A673 (cell line): ENCODE data around the gene USP14. TPM values are rescaled to one million over a fixed set of nuclear protein-coding genes. Genes with fewer than 3 reads are reported as not detected.
"Not testable (repeated sequence)": the region's sequence is repeated elsewhere in the genome, so short reads cannot be mapped to it uniquely, and the experiment has no call there.

ENCODE experiments used
- Bru-seq: library from RNA; stranded (reverse); fragments of 400-500 nt; gene quantifications from one replicate; lab custom pipeline; 2021; lab: Mats Ljungman, UMichigan
- BruChase-seq, 2 experiments: library from RNA; stranded (reverse); fragments of 400-500 nt; gene quantifications; one replicate each; lab custom pipeline; 2021; lab: Mats Ljungman, UMichigan
- BruUV-seq: library from RNA; stranded (reverse); fragments of 400-500 nt; replicated peaks from 2 replicates; lab custom pipeline; 2021; lab: Mats Ljungman, UMichigan
- CTCF ChIA-PET: fragments of 300-600 bp; sonication (Branson Sonifier 250); formaldehyde crosslinking; loops from one replicate; lab custom pipeline; 2022; ENCODE audit warnings: antibody characterized with exemption; lab: Charles Lee
- POLR2A ChIA-PET: fragments of 300-600 bp; sonication (Branson Sonifier 250); formaldehyde crosslinking; loops from one replicate; lab custom pipeline; 2022; ENCODE audit warnings: antibody characterized with exemption; ENCODE audit not compliant: low non-redundant PET; lab: Charles Lee
- DNase-seq: peaks from one replicate; pipeline ENCODE4 v3.0.0-alpha.2; 2015; ENCODE audit warnings: low spot score
- H3K27ac ChIP-seq: fragments of 200-600 bp; sonication (generic); 2 replicates; pipeline ENCODE4 v1.5.1; 2016; ENCODE audit warnings: mixed run types, low read depth, mild to moderate bottlenecking, mixed read lengths, antibody characterized with exemption, low read length; ENCODE audit not compliant: poor library complexity, severe bottlenecking
- H3K27me3 ChIP-seq: fragments of 200-600 bp; sonication (generic); replicated peaks from 2 replicates; pipeline ENCODE4 v1.6.1; 2017; ENCODE audit warnings: mixed run types, low read depth, mild to moderate bottlenecking, mixed read lengths, antibody characterized with exemption, low read length; ENCODE audit not compliant: insufficient read depth, poor library complexity
- H3K36me3 ChIP-seq: fragments of 200-600 bp; sonication (generic); 2 replicates; pipeline ENCODE4 v1.6.1; 2016; ENCODE audit warnings: mixed run types, mild to moderate bottlenecking, mixed read lengths, antibody characterized with exemption, low read length; ENCODE audit not compliant: insufficient read depth, poor library complexity, severe bottlenecking
- H3K4me1 ChIP-seq: fragments of 200-600 bp; sonication (generic); 2 replicates; pipeline ENCODE4 v1.6.1; 2017; ENCODE audit warnings: mixed run types, mild to moderate bottlenecking, mixed read lengths, antibody characterized with exemption, low read length; ENCODE audit not compliant: insufficient read depth, poor library complexity, severe bottlenecking
- H3K4me3 ChIP-seq: fragments of 200-600 bp; sonication (generic); 2 replicates; pipeline ENCODE4 v1.5.1; 2016; ENCODE audit warnings: low read depth, mixed run types, mild to moderate bottlenecking, mixed read lengths, low read length; ENCODE audit not compliant: poor library complexity, severe bottlenecking
- H3K9me3 ChIP-seq: fragments of 200-600 bp; sonication (generic); 2 replicates; pipeline ENCODE4 v1.6.1; 2016; ENCODE audit warnings: mixed run types, low read depth, mild to moderate bottlenecking, mixed read lengths, antibody characterized with exemption, low read length; ENCODE audit not compliant: poor library complexity, severe bottlenecking
- EZH2 ChIP-seq: fragments of 200-600 bp; sonication (generic); IDR thresholded peaks from 2 replicates; pipeline ENCODE4 v1.6.1; 2017; ENCODE audit warnings: borderline replicate concordance, low read depth, mild to moderate bottlenecking, mixed read lengths, antibody characterized with exemption, low read length; ENCODE audit not compliant: poor library complexity, severe bottlenecking
- intact Hi-C: fragments of 100-400 bp; cut with micrococcal nuclease; formaldehyde crosslinking; loops from one replicate; pipeline ENCODE4 v1.10.0; 2022; ENCODE audit not compliant: unreplicated experiment
- long read RNA-seq: library from polyadenylated mRNA; stranded (forward); transcript quantifications from one replicate; pipeline ENCODE4 v2.0.0, GENCODE V29; 2022
- total RNA-seq: library from RNA; stranded (reverse); gene quantifications from 2 replicates; pipeline ENCODE4 v1.2.3, GENCODE V29; 2021
- TF ChIP-seq, protein P1 (sequence below): fragments of 300-800, 200-600 bp; sonication (generic); conservative IDR thresholded peaks from 2 replicates; pipeline ENCODE4 v1.5.1; 2017; ENCODE audit warnings: low read depth, mild to moderate bottlenecking, antibody characterized with exemption, low read length, moderate library complexity, mixed read lengths

The USP14 gene
- total RNA-seq, result 134 and 148 TPM in 2 replicates
- percentile 97 among the genes with signal in this experiment for Bru-seq, nascent RNA
- percentile 96 among the genes with signal in this experiment for BruChase-seq, experiment 1, labeled RNA remaining after a 2-hour chase
- BruChase-seq, experiment 2, labeled RNA remaining after a 6-hour chase, result percentile 96 among the genes with signal in this experiment
- long read RNA-seq, full-length matches to known transcripts, result 283 of 326 reads
- long read RNA-seq, partial matches to known transcripts, result 19 of 326 reads
- long read RNA-seq, other reads (novel, unspliced or antisense), result 24 of 326 reads

DNA sequence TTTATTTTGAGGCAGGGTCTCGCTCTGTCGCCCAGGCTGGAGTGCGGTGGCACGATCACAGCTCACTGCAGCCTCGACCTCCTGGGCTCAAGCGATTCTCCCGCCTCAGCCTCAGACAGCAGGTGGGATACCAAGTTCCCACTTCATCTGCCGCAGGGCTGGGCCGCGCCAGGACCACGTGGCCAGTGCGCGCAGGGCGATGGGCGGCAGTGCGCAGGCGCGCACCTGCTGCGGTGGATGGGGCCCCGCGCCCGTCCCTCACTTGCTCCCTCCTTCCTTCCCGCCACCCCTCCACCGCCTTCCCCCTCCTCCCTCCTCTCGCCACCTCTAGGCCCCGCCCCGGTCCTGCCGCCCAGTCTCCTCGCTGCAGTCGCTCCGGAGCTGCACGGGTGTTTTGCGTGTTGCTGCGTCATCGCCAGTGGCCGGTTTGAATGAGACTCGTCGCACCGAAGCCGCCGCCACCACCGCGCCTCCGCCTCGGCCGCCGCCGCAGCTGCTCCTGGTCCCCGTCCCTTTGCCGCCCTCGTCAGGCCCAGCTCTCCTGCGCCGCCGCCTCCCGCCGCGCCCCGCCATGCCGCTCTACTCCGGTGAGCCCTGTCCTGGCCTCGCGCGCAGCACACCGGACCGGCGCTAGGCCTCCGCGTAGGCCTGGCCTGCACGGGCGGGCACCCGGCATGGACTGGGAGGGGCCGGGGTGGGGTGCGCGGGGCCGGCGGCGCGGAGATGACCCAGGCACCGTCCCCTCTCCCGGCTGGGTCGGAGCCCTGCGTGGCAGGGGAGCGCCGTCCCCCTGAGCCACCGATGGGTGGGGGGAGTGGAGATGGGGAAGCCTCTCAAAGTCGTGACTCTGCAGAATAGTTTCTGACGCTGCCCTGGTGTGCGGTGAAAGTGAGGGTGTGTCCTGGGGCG, at the start of gene USP14:
Gene USP14, plus strand, starts transcription at position 430 of the 909 bp plus-strand sequence. Its CDS starts 142 bp downstream, at position 572.
- peaks cover 6% of the 10 kb centered on the region for H3K4me1 ChIP-seq
- no peak for TF ChIP-seq EZH2
- TF ChIP-seq, protein P1, sequence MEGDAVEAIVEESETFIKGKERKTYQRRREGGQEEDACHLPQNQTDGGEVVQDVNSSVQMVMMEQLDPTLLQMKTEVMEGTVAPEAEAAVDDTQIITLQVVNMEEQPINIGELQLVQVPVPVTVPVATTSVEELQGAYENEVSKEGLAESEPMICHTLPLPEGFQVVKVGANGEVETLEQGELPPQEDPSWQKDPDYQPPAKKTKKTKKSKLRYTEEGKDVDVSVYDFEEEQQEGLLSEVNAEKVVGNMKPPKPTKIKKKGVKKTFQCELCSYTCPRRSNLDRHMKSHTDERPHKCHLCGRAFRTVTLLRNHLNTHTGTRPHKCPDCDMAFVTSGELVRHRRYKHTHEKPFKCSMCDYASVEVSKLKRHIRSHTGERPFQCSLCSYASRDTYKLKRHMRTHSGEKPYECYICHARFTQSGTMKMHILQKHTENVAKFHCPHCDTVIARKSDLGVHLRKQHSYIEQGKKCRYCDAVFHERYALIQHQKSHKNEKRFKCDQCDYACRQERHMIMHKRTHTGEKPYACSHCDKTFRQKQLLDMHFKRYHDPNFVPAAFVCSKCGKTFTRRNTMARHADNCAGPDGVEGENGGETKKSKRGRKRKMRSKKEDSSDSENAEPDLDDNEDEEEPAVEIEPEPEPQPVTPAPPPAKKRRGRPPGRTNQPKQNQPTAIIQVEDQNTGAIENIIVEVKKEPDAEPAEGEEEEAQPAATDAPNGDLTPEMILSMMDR, result no peak
- CTCF ChIA-PET, result no interaction called here
- POLR2A ChIA-PET, result interaction anchor here (0.6 kb wide), 2 partner anchors 24 to 46 kb away, joined by 3 read pairs; no protein-coding TSS in a partner anchor
- peaks cover 5% of the 10 kb centered on the region for H3K36me3 ChIP-seq
- H3K27me3 ChIP-seq, result no peaks in the 10 kb centered on the region
- no peaks in the 10 kb centered on the region for H3K9me3 ChIP-seq
- peak within 1 kb of the TSS; percentile 94 for H3K27ac ChIP-seq
- intact Hi-C loops, result no loop called here
- no TSS peak for BruUV-seq
- peak within 1 kb of the TSS; percentile 97 for H3K4me3 ChIP-seq
- DNase-seq, result peak; percentile 99

DNA sequence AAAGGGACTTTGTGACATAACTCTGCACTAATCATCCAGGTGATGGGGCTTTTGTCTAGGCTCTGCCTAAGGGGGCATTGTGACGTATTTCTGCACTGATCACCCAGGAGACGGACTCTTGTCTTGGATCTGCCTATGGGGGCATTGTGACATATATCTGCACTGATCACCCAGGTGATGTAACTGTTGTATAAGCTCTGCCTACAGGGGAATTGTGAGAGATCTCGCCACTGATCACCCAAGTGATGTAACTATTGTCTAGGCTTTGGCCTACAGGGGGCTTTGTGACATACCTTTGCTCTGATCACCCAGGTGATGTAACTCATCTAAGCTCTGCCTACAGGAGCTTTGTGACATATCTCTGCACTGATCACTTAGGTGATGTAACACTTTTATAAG, 49.7 kb upstream of the USP14 start:
- H3K4me1 ChIP-seq, DNase-seq, BruUV-seq, H3K36me3 ChIP-seq, H3K27me3 ChIP-seq, H3K27ac ChIP-seq, CTCF ChIA-PET, H3K4me3 ChIP-seq, POLR2A ChIA-PET, intact Hi-C loops, H3K9me3 ChIP-seq: not testable (repeated sequence)

DNA sequence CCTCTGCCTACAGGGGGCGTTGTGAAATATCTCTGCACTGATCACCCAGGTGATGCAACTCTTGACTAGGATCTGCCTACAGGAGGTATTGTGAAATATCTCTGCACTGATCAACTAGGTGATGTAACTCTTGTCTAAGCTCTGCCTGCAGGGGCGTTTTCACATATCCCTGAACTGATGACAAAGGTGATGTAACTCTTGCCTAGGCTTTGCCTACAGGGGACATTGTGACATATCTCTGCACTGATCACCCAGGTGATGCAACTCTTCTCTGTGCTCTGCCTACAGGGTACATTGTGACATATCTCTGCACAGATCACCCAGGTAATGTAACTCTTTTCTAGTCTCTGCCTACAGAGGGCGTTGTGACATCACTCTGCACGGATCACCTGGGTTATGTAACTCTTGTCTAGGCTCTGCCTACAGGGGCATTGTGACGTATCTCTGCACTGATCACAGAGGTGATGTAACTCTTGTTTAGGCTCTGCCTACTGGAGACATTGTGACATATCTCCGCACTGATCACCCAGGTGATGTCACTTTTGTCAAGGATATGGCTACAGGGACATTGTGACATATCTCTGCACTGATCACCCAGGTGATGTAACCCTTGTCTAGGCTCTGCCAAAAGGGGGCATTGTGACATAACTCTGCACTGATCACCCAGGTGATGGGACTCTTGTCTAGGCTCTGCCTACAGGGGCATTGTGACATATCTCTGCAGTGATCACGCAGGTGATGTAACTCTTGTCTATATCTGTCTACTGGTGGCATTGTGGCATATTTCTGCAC, 49.0 kb upstream of the USP14 start:
- H3K36me3 ChIP-seq, CTCF ChIA-PET, intact Hi-C loops, POLR2A ChIA-PET, BruUV-seq, H3K4me3 ChIP-seq, H3K9me3 ChIP-seq, H3K4me1 ChIP-seq, H3K27ac ChIP-seq, H3K27me3 ChIP-seq: not testable (repeated sequence)
- peak; percentile 33 for DNase-seq

DNA sequence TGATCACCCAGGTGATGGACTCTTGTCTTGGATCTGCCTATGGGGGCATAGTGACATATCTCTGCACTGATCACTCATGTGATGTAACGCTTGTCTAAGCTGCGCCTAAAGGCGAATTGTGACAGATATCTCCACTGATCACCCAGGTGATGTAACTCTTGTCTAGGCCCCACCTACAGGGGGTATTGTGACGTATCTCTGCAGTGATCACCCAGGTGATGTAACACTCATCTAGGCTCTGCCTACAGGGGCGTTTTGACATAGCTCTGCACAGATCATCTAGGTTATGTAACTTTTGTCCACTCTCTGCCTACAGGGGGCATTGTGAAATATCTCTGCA, 48.5 kb upstream of the USP14 start:
- POLR2A ChIA-PET, H3K27me3 ChIP-seq, H3K4me3 ChIP-seq, H3K4me1 ChIP-seq, H3K9me3 ChIP-seq, H3K27ac ChIP-seq, DNase-seq, H3K36me3 ChIP-seq, CTCF ChIA-PET, BruUV-seq, intact Hi-C loops: not testable (repeated sequence)

DNA sequence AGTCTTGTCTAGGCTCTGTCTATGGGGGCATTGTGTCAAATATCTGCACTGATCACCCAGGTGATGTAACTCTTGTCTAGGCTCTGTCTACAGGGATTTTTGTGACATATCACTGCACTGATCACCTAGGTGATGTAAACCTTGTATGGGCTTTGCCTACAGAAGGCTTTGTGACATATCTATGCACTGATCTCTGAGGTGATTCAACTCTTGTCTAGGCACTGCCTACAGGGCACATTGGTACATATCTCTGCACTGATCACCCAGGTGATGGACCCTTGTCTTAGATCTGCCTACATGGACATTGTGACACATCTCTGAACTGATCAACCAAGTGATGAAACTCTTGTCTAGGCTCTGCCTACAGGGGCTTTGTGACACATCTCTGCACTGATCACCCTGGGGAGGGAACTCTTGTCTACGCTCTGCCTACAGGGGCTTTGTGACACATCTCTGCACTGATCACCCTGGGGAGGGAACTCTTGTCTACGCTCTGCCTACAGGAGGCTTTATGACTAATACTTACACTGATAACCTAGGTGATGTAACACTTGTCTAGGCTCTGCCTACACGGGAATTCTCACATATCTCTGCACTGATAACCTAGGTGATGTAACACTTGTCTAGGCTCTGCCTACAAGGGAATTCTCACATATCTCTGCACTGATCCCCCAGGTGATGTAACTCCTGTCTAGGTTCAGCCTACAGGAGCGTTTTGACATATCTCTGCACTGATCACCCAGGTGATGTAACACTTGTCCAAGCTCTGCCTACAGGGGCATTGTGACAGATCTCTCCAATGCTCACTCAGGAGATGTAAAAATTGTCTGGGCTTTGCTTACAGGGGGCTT, 47.8 kb upstream of the USP14 start:
- H3K4me3 ChIP-seq, H3K27ac ChIP-seq, intact Hi-C loops, H3K27me3 ChIP-seq, BruUV-seq, DNase-seq, H3K9me3 ChIP-seq, CTCF ChIA-PET, H3K36me3 ChIP-seq, H3K4me1 ChIP-seq, POLR2A ChIA-PET: not testable (repeated sequence)
